Natural killer cell (primary cell): Measurements from ENCODE around the gene JMJD1C. TPM values are rescaled to one million over a fixed set of nuclear protein-coding genes. Genes with fewer than 3 reads are reported as not detected.

ENCODE experiments used
- ATAC-seq, 3 donors: fragments of 150-1000 bp in 2 of 3; fragments of 200-7000 bp in 1 of 3; cut with Tn5 transposase; 1 replicate in 1 of 3; 2 replicates in 2 of 3; pipeline ENCODE4 v1.10.0; 2021; ENCODE audit warnings: mild to moderate bottlenecking in 2 of 3, moderate library complexity in 2 of 3
- DNase-seq, 2 donors: peaks; one replicate each; pipeline versions ENCODE4 v3.0.0 to v3.0.0-alpha.2; 2013 to 2021; ENCODE audit warnings: mixed read lengths in 1 of 2
- H3K27ac ChIP-seq: one replicate; pipeline ENCODE4 v1.5.1; 2013; ENCODE audit warnings: mild to moderate bottlenecking, low read length
- H3K27me3 ChIP-seq: one replicate; pipeline ENCODE4 v1.6.1; 2013; ENCODE audit warnings: low read length; ENCODE audit not compliant: control insufficient read depth, insufficient read depth
- H3K36me3 ChIP-seq: one replicate; pipeline ENCODE4 v1.6.1; 2013; ENCODE audit warnings: low read length; ENCODE audit not compliant: control insufficient read depth, insufficient read depth
- H3K4me1 ChIP-seq: one replicate; pipeline ENCODE4 v1.6.1; 2013; ENCODE audit warnings: low read length; ENCODE audit not compliant: control insufficient read depth, insufficient read depth
- H3K4me3 ChIP-seq: one replicate; pipeline ENCODE4 v1.5.1; 2013; ENCODE audit warnings: low read length
- H3K9me3 ChIP-seq: one replicate; pipeline ENCODE4 v1.6.1; 2013; ENCODE audit warnings: low read length; ENCODE audit not compliant: control insufficient read depth, insufficient read depth
- H3K27ac Mint-ChIP-seq, 2 donors: one replicate each; pipeline ENCODE4 v1.8.0; 2022; ENCODE audit warnings: mild to moderate bottlenecking in 2 of 2, mixed read lengths in 2 of 2, moderate library complexity in 1 of 2
- H3K27me3 Mint-ChIP-seq, 2 donors: one replicate each; pipeline ENCODE4 v1.8.0; 2022; ENCODE audit warnings: low read depth in 2 of 2, mixed read lengths in 2 of 2
- H3K36me3 Mint-ChIP-seq: one replicate; pipeline ENCODE4 v1.8.0; 2022; ENCODE audit warnings: mixed read lengths
- H3K4me1 Mint-ChIP-seq, 2 donors: one replicate each; pipeline ENCODE4 v1.8.0; 2022; ENCODE audit warnings: mixed read lengths in 2 of 2
- H3K4me3 Mint-ChIP-seq: one replicate; pipeline ENCODE4 v1.8.0; 2022; ENCODE audit warnings: mild to moderate bottlenecking, moderate library complexity, mixed read lengths
- H3K9me3 Mint-ChIP-seq, 2 donors: one replicate each; pipeline ENCODE4 v1.8.0; 2022; ENCODE audit warnings: mixed read lengths in 2 of 2
- WGBS: methylation state at CpG from one replicate; pipeline ENCODE4 v1.1.7; 2013; ENCODE audit warnings: missing lambda C conversion rate; ENCODE audit not compliant: insufficient coverage; 5-methylcytosine and 5-hydroxymethylcytosine counted together
- intact Hi-C: fragments of 100-400 bp; cut with micrococcal nuclease; formaldehyde crosslinking; loops from one replicate; pipeline ENCODE4 v1.14.2; 2022
- total RNA-seq, 4 donors: library from RNA; stranded (reverse); fragments of 120-200 nt in 1 of 4; gene quantifications; one replicate each; pipeline versions ENCODE4 v1.2.3 to v1.2.4, GENCODE V29; 2013 to 2022
- TF ChIP-seq, protein P1 (sequence below): fragments of 200-600 bp; IDR thresholded peaks from one replicate; pipeline ENCODE4 v1.8.0; 2022; ENCODE audit warnings: antibody characterized with exemption

The JMJD1C gene
- total RNA-seq, 3 donors from 2014 or later (not counting 1 experiment from before 2014, with no cell fraction given): 125 to 208 (median 156) TPM

DNA sequence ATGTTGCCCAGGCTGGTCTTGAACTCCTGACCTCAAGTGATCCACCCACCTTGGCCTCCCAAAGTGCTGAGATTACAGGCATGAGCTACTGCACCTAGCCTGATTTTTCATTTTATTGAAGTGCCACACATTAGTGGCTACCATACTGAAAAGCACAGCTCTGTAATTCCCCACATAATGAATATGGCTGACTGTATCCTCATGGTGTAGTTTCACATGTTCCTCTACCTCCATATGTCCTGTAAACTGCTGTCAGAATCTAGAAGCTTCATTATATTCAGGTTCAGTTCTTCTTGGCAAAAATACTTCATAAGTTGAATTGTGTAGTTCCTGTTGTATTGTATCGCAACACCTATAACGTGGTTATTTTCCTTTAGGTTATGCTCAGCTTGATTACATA, 11.1 kb downstream of the JMJD1C start:
- ATAC-seq: no peak
- Mint-ChIP-seq H3K9me3 (no peaks in the 10 kb centered on the region), H3K27me3 (no peaks in the 10 kb centered on the region), H3K4me1 (peaks cover 0 to 5% of the 10 kb centered on the region in 2 donors), H3K36me3 (no peaks in the 10 kb centered on the region), H3K4me3 (no peak overlapping the region), H3K27ac (no peak overlapping the region)
- Histone ChIP-seq H3K9me3 (no peaks in the 10 kb centered on the region), H3K27me3 (no peaks in the 10 kb centered on the region), H3K4me3 (no peak overlapping the region), H3K27ac (no peak overlapping the region), H3K4me1 (no peaks in the 10 kb centered on the region), H3K36me3 (no peaks in the 10 kb centered on the region)
- 86% methylated on average over 2 of the region's 2 CpGs for WGBS
- TF ChIP-seq, protein P1, sequence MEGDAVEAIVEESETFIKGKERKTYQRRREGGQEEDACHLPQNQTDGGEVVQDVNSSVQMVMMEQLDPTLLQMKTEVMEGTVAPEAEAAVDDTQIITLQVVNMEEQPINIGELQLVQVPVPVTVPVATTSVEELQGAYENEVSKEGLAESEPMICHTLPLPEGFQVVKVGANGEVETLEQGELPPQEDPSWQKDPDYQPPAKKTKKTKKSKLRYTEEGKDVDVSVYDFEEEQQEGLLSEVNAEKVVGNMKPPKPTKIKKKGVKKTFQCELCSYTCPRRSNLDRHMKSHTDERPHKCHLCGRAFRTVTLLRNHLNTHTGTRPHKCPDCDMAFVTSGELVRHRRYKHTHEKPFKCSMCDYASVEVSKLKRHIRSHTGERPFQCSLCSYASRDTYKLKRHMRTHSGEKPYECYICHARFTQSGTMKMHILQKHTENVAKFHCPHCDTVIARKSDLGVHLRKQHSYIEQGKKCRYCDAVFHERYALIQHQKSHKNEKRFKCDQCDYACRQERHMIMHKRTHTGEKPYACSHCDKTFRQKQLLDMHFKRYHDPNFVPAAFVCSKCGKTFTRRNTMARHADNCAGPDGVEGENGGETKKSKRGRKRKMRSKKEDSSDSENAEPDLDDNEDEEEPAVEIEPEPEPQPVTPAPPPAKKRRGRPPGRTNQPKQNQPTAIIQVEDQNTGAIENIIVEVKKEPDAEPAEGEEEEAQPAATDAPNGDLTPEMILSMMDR: no peak
- intact Hi-C loops: no loop called here
- no peak for DNase-seq

DNA sequence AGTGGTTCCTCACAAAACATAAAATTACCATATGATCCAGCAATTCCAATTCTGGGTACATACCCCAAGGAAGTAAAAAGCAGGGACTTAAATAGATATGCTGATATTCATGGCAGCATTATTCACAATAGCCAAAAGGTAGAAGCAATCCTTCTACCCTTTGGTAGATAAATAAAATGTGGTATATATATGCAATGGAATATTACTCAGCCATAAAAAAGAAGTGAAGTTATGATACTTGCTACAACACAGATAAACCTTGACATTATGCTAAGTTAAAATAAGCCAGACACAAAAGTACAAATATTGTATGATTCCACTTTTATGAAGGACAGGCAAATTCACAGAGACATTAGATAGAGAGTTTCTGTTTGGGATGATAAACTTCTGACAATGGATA, 13.3 kb downstream of the JMJD1C start:
- H3K36me3 ChIP-seq: no peaks in the 10 kb centered on the region
- no peak overlapping the region for H3K4me3 ChIP-seq
- DNase-seq: no peak
- no peak overlapping the region for H3K27ac ChIP-seq
- H3K27ac Mint-ChIP-seq: no peak overlapping the region
- H3K36me3 Mint-ChIP-seq: no peaks in the 10 kb centered on the region
- no peaks in the 10 kb centered on the region for H3K9me3 ChIP-seq
- H3K27me3 Mint-ChIP-seq: no peaks in the 10 kb centered on the region
- no peaks in the 10 kb centered on the region for H3K4me1 ChIP-seq
- H3K27me3 ChIP-seq: no peaks in the 10 kb centered on the region
- TF ChIP-seq, protein P1: no peak
- no peaks in the 10 kb centered on the region for H3K9me3 Mint-ChIP-seq
- H3K4me3 Mint-ChIP-seq: no peak overlapping the region
- intact Hi-C loops: no loop called here
- peaks cover 0 to 5% of the 10 kb centered on the region in 2 donors for H3K4me1 Mint-ChIP-seq
- no peak for ATAC-seq

- peaks cover 0 to 11% of the 10 kb centered on the region in 2 donors for H3K4me1 Mint-ChIP-seq
- 100% methylated on average over 1 of the region's 1 CpG for WGBS
Observed at GRCh38 chr10:63446716-63447440, 18.9 kb downstream of the JMJD1C start.

More at GRCh38 chr10:63446716-63447440, 18.9 kb downstream of the JMJD1C start:
- Mint-ChIP-seq H3K36me3 (no peaks in the 10 kb centered on the region), H3K4me3 (no peak overlapping the region), H3K27me3 (no peaks in the 10 kb centered on the region), H3K9me3 (no peaks in the 10 kb centered on the region), H3K27ac (no peak overlapping the region)
- no peak overlapping the region for H3K4me3 ChIP-seq
- TF ChIP-seq, protein P1: no peak
- intact Hi-C loops: no loop called here
- no peaks in the 10 kb centered on the region for H3K4me1 ChIP-seq
- H3K9me3 ChIP-seq: no peaks in the 10 kb centered on the region
- H3K36me3 ChIP-seq: no peaks in the 10 kb centered on the region
- H3K27me3 ChIP-seq: no peaks in the 10 kb centered on the region
- no peak overlapping the region for H3K27ac ChIP-seq
- DNase-seq (no peak), ATAC-seq (no peak)
